GM19324 (cell line): ENCODE results near the gene CCL21.
"Not testable (repeated sequence)": the region's sequence is repeated elsewhere in the genome, so short reads cannot be mapped to it uniquely, and the experiment has no call there.

ENCODE experiments used
- ATAC-seq: cut with Tn5 transposase; IDR thresholded peaks from one replicate; pipeline ENCODE4 v1.9.1; 2021; ENCODE audit warnings: mild to moderate bottlenecking, moderate library complexity; ENCODE audit not compliant: unreplicated experiment, low FRiP score

Gene CCL21, protein sequence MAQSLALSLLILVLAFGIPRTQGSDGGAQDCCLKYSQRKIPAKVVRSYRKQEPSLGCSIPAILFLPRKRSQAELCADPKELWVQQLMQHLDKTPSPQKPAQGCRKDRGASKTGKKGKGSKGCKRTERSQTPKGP

GRCh38 chr9:34710023-34710422 lies at the start of gene CCL21:
Gene CCL21 (minus strand): TSS chr9:34710136. CDS start chr9:34710066, 70 bp downstream.
- no peak for ATAC-seq

GRCh38 chr9:34759432-34760134 lies 49.6 kb upstream of the CCL21 start:
- ATAC-seq = no peak

- not testable (repeated sequence) for ATAC-seq
Measured at GRCh38 chr9:34750320-34750719, 40.4 kb upstream of the CCL21 start.

DNA sequence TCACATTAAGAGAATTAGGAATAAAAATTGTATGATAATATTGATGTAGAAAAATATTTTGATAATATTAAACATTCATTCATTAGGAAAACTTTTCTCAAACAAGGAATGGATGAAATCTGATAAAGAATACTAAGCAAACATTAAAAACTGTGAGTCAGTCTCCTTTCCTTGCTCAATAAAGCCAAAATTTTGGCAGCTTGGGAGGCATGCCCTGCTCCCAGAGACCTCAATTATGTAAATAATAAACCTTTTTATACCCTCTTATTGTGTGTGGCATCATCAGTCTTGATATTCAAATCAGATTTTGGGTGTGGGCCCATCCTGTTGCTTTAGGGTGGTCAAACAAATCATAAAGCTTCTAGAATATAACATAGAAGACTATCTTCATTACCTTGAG lies 36.6 kb upstream of the CCL21 start:
- no peak for ATAC-seq

DNA sequence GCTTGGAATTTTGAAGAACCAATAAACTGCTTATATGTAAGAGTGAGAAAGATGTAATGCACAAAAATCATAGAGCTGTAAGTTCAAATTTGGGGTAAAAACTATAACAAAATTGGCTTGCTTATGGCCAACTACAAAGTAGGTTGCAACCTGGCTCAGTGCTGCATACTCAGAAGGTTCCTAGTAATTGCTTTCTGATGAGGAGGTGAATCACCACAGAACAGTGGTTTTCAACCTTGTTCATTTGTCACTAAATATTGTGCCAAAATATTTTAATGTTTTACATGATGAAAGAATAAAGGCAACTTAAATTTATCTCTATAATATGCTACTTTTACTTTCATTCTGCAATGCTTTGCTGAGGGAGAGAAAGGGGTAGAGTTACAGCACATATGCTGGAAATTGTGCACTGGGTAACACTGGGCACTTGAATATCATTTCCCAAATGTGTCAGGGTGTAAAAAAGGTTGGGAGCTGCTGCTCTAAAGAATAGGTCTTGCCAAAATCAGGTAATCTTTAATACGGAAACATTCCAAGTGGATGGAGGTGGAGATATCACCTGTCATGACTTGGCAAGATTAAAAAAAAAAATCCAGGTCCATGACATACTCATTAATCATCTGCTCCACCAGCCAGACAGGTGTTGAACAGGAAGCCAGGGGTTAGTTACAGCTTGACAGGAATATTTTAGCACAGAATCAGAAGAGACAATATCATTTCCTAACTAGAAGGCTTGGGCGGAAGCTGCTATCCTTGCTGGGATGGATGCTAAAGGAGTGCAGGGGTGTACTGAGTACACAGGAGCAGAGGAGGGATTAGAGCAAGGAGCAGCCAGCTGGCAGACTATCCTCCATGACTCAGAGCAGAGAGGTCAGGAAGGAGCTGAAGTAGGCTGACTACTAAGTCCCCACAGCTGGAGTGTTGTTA lies 34.6 kb upstream of the CCL21 start:
- ATAC-seq = no peak

GRCh38 chr9:34742710-34743109 lies 32.8 kb upstream of the CCL21 start:
- ATAC-seq = no peak

DNA sequence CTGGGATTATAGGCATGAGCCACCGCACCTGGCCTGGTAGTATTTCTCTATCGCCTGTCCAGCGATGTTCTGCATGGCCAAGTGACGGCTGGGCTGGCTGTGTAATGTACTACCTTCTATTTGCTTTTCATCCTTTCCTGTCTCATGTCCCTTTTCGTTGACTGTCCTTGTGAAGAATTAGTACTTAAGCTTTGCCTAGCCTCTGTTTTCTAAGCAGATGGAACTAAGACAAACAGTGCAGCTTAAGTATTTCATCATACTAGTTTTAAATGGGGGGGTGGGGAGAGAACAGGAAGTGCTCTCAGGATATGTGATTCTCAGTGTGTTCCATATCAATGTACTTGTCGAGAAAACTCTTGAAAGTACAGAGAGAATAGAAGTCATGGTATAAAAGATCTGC lies 31.7 kb upstream of the CCL21 start:
- ATAC-seq = no peak

DNA sequence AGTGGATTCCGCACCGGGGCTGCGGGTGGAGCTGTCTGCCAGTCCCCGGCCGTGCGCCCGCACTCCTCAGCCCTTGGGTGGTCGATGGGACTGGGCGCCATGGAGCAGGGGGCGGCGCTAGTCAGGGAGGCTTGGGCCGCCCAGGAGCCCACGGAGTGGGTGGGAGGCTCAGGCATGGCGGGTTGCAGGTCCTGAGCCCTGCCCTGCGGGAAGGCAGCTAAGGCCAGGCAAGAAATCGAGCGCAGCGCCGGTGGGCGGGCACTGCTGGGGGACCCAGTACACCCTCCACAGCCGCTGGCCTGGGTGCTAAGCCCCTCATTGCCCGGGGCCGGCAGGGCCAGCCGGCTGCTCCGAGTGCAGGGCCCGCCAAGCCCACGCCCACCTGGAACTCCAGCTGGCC lies 30.2 kb upstream of the CCL21 start:
- ATAC-seq = not testable (repeated sequence)

- ATAC-seq = no peak
Measured at GRCh38 chr9:34737677-34738260, 27.8 kb upstream of the CCL21 start.

GRCh38 chr9:34734720-34735119 lies 24.8 kb upstream of the CCL21 start:
- ATAC-seq = no peak

- no peak for ATAC-seq
Measured at GRCh38 chr9:34732886-34733285, 22.9 kb upstream of the CCL21 start.

GRCh38 chr9:34732478-34732877 lies 22.5 kb upstream of the CCL21 start:
- no peak for ATAC-seq

GRCh38 chr9:34723141-34723540 lies 13.2 kb upstream of the CCL21 start:
- no peak for ATAC-seq

DNA sequence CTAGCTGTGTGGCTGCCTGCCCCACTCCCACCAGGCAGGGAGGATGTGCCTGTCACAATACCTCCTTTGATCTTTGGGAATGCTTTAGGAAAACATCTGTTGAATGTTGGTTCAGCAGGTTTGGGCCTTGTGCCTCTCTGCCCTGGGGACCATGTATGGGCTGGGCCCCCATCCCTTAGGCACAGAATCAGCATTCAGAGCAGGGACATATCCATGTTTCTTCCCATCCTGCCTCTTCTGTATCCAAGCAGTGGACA lies 9.8 kb upstream of the CCL21 start:
- ATAC-seq = not testable (repeated sequence)

- no peak for ATAC-seq
Measured at GRCh38 chr9:34719021-34719768, 9.3 kb upstream of the CCL21 start.

- no peak for ATAC-seq
Measured at GRCh38 chr9:34717996-34718614, 8.2 kb upstream of the CCL21 start.

DNA sequence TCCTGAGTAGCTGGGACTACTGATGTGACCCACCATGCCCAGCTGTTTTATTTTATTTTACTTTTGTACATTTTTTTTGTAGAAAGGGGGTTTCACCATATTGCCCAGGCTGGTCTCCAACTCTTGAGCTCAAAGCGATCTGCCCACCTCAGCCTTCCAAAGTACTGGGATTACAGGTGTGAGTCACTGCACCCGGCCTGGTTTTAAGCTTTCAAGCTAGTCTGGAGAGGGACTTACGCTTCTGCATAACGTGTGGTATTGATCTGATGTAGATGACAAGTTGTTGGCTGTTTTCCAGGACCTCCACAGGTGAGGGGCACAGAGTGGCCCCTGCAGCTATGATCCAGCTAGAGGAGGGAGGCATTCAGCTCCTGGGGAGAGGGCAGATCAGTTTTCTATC lies 6.8 kb upstream of the CCL21 start:
- ATAC-seq = no peak

GRCh38 chr9:34715639-34716215 lies 5.8 kb upstream of the CCL21 start:
- ATAC-seq = no peak

DNA sequence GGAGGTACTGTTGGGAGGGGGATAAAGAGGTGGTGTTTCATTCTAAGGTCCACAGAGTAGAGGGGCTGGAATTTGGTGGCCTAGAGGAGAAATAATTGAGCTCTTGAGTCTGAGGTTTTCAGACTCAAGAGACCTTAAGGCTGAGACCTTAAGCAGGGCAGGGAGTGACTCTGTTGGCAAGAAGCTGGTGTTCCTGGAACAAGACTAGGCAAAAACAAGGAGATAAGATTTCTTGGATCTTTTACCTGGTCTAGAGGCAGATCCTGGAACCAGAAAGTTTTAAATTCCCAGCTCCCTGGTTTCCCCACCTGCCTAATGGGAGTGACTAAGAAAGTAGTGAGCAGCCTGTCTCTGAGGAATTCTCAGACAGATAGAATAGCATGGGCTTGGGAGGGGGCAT lies 4.1 kb upstream of the CCL21 start:
- ATAC-seq = no peak

GRCh38 chr9:34712140-34712539 lies 2.2 kb upstream of the CCL21 start:
- no peak for ATAC-seq
